8988T (cell line): Measurements from ENCODE around the gene NEK2.
"Not testable (repeated sequence)": the region's sequence is repeated elsewhere in the genome, so short reads cannot be mapped to it uniquely, and the experiment has no call there.

Experiments
- DNase-seq: peaks from one replicate; pipeline ENCODE4 v3.0.0; 2011

The NEK2 gene

DNA sequence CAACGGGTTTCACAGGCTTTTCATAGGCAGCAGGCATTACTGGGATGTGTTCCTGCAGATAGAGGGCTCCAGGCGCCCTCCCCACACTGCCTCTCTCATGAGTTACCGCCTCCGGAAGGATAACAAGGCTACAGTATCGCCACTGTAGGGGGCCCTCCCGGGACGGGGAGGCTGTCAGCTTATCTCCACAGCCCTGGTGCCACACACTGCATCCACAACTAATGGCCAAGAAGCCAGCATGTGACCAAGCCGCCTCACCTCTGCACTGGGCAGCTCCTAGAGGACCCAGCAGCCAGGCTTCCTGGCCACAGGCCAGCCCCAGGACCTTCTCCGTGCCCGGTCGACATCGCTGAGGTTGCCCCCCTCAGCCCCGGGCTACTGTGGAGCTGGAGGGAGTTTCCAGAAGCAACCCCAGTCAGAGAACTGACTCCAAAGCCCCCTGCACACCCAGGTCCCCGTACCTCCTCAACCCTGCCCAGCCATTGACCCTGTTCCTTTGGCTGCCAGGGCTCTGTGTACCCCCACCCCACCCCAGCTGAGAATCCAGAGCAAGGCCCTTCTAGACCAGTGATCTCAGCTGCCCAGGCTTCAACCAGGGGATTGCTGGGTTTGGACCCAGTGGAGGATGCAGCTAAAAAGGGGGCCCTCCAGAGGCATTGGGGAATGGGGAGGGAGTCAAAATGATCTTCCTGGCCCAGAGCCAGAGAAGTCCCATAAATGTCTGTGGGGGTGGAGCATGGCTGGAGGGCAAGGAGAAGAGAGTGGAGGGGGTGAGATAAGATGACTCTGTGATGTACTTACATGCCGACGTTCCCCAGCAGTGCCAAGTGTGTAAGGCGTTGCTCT is 45.0 kb downstream of the NEK2 start:
- DNase-seq, result no peak

- DNase-seq, result no peak
Observed at GRCh38 chr1:211628417-211628816, 47.0 kb downstream of the NEK2 start.

GRCh38 chr1:211627259-211627658 is 48.2 kb downstream of the NEK2 start:
- DNase-seq, result no peak

DNA sequence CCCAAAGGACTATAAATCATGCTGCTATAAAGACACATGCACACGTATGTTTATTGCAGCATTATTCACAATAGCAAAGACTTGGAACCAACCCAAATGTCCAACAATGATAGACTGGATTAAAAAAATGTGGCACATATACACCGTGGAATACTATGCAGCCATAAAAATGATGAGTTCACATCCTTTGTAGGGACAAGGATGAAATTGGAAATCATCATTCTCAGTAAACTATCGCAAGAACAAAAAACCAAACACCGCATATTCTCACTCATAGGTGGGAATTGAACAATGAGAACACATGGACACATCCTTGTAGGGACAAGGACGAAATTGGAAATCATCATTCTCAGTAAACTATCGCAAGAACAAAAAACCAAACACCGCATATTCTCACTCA is 49.6 kb downstream of the NEK2 start:
- DNase-seq, result not testable (repeated sequence)

- peak; percentile 71 for DNase-seq
Observed at GRCh38 chr1:211625040-211625439, 50.4 kb downstream of the NEK2 start.

DNA sequence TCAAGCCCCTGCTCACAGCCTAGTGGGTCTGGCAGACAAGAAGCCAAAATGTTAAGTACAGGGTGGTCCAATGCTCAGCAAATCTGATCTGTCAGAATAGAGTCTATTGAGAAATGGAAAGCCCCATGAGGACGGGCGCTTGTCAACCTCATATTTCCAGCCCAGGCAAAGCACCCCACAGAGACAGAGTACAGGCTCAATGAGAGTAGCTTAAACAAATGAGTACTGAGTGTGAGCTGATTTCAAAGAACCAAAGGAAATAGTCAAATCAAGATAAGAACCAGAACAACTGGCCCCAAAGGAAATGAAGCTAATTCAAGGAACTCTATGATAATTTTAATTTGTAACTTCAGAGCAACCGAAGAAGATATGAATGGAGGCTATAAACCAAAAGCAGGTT is 51.9 kb downstream of the NEK2 start:
- no peak for DNase-seq

GRCh38 chr1:211621447-211622198 is 53.8 kb downstream of the NEK2 start:
- DNase-seq, result no peak

DNA sequence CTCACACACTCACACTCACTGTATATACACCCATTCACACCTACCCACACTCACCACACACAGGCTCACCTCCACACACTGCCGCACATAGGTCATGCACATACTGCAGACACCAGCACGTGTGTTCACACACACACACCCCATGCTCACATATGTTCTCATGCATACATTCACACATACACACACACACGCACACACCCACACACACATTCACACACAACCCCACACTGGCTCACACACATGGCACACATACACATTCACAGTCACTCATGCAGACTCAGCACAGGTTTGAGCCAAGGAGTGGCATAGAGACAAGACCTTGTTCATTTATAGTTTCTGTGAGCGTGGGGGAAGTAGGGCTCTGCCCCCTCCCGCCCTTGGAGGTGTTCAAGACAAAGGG is 55.3 kb downstream of the NEK2 start:
- no peak for DNase-seq

- no peak for DNase-seq
Observed at GRCh38 chr1:211619033-211619996, 56.1 kb downstream of the NEK2 start.

GRCh38 chr1:211616965-211617297 is 58.5 kb downstream of the NEK2 start:
- DNase-seq, result no peak

GRCh38 chr1:211616231-211616964 is 59.0 kb downstream of the NEK2 start:
- no peak for DNase-seq

DNA sequence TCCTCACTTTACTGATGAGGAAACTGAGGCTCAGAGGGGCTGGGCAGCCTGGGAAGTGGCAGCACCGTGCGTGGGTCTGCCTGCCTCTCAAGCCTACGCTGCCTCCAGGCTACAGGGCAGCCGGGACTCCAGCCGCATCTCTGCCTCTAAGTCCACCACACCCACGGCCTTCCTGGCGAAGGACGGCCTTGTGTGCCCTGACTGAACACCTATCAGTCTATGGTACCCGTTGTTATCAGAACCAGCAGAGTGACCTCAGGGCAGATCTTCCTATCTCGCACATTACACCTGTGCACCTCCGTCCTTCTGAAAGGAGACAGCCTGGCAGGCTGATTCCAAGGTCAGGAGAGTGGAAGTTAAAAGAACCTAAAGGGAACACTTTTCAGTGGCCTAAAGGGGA is 60.8 kb downstream of the NEK2 start:
- DNase-seq, result no peak

- no peak for DNase-seq
Observed at GRCh38 chr1:211613951-211614350, 61.5 kb downstream of the NEK2 start.

DNA sequence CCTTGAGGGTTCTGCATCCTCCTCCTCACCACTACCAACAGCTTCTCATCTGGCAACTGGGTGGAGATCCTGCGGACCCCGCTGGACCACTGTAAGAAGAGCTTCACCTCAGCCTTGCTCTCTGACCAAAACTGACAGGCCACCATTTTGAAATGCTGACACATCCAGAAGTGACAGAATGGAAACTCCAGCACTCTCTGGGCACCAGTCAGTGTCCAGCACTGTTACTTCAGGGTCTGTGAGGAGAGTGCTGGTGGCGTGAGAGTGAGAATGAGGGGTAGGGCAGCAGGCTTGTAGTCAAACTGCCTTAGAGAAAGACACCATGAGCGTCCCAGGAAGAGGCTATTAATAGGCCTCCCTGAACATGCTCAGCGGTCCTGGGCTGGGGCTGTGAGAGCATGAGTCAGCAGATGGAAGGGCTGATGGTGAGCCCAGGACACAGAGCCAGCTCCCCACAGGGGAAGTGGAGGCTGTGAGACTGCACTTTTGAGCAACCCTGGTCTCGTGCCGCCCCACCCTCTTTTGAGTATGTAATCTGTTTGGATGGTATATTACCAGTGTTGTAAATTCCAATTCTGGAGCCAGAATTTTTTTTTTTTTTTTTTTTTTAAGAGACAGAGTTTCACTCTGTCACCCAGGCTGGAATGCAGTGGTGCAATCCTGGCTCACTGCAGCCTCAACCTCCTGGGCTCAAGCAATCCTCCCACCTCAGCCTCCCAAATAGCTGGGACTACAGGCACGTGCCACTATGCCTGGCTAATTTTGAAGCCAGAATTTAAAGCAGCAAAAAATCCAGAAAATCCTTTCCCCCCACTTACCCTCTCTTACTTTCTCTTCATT is 62.1 kb downstream of the NEK2 start:
- DNase-seq, result no peak

DNA sequence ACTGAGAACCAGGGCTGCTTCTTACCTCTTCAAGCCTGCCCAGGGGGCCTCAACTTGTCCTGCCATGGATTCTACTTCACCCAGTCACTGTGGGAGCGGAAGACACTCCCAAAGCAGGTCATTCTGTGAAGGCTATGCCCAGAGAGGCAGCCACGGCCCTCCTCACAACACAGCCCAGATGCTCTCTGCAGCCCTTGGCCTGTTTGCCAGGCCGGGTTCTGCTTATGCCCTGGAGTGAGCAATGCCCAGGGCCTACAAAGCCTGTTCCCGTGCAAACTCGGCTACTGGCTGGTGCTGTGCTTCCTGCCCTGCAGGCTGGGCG is 62.7 kb downstream of the NEK2 start:
- DNase-seq, result no peak
